Stimulated activated CD4-positive, alpha-beta T cell treated with anti-CD3 and anti-CD28 coated beads, Interleukin-2, amount 100 ng/mL, for 24 hours (primary cell): ENCODE measurements around the gene EDN3.

ENCODE experiments used
- DNase-seq, 2 donors: peaks; one replicate each; pipeline ENCODE4 v3.0.0-alpha.2; 2020

The EDN3 gene

GRCh38 chr20:59308493-59309201 is 8.2 kb downstream of the EDN3 start:
- no peak for DNase-seq

- no peak for DNase-seq
Measured at GRCh38 chr20:59309218-59309617, 8.8 kb downstream of the EDN3 start.

- DNase-seq = no peak
Measured at GRCh38 chr20:59314997-59315396, 14.6 kb downstream of the EDN3 start.

GRCh38 chr20:59316911-59317731 is 16.7 kb downstream of the EDN3 start:
- DNase-seq = no peak

GRCh38 chr20:59318201-59318790 is 17.9 kb downstream of the EDN3 start:
- DNase-seq = no peak

- DNase-seq = no peak
Measured at GRCh38 chr20:59318803-59319202, 18.4 kb downstream of the EDN3 start.

- no peak for DNase-seq
Measured at GRCh38 chr20:59320426-59320825, 20.0 kb downstream of the EDN3 start.

- DNase-seq = no peak
Measured at GRCh38 chr20:59320854-59321647, 20.6 kb downstream of the EDN3 start.

GRCh38 chr20:59322081-59322480 is 21.7 kb downstream of the EDN3 start:
- DNase-seq = no peak

- DNase-seq = no peak
Measured at GRCh38 chr20:59322585-59323454, 22.4 kb downstream of the EDN3 start.

GRCh38 chr20:59323731-59324130 is 23.3 kb downstream of the EDN3 start:
- DNase-seq = no peak

- DNase-seq = no peak
Measured at GRCh38 chr20:59324521-59325141, 24.2 kb downstream of the EDN3 start.

GRCh38 chr20:59325142-59325523 is 24.7 kb downstream of the EDN3 start:
- no peak for DNase-seq

GRCh38 chr20:59326188-59326587 is 25.8 kb downstream of the EDN3 start:
- no peak for DNase-seq

GRCh38 chr20:59328071-59328470 is 27.7 kb downstream of the EDN3 start:
- no peak for DNase-seq

- no peak for DNase-seq
Measured at GRCh38 chr20:59331721-59332329, 31.4 kb downstream of the EDN3 start.

- no peak for DNase-seq
Measured at GRCh38 chr20:59333260-59333845, 32.9 kb downstream of the EDN3 start.

GRCh38 chr20:59333951-59334350 is 33.5 kb downstream of the EDN3 start:
- no peak for DNase-seq

GRCh38 chr20:59334651-59335300 is 34.4 kb downstream of the EDN3 start:
- DNase-seq = no peak

- DNase-seq = no peak
Measured at GRCh38 chr20:59335377-59335776, 35.0 kb downstream of the EDN3 start.
